ENCODE measurements around the gene FGF12.

- TF ChIP-seq EZH2 (IDR thresholded peaks at IDR 0.05; ENCODE audit: insufficient read depth, poor library complexity, severe bottlenecking) (no peak), EZH2phosphoT487 (IDR thresholded peaks at IDR 0.05; ENCODE audit: insufficient read depth, low read depth) (no peak)
These were observed 487.4 kb downstream of the FGF12 start for GRCh38 chr3:192239956-192240355.
